ENCODE data around the gene BUB1B.

DNA sequence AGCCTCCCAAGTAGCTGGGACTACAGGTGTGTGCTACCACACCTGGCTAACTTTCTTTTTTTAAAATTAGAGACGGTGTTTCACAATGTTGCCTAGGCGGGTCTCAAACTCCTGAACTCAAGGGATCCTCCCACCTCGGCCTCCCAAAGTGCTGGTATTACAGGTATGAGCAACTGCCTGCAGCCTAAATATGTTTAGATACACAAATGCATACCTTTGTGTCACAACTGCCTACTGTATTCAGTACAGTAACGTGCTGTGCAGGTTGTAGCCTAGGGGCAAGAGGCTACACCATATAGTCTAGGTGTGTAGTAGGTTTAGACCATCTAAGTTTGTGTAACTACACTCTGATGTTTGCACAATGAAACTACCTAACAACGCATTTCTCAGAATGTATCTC is 68.4 kb downstream of the BUB1B start:
- TF ChIP-seq, protein P1, sequence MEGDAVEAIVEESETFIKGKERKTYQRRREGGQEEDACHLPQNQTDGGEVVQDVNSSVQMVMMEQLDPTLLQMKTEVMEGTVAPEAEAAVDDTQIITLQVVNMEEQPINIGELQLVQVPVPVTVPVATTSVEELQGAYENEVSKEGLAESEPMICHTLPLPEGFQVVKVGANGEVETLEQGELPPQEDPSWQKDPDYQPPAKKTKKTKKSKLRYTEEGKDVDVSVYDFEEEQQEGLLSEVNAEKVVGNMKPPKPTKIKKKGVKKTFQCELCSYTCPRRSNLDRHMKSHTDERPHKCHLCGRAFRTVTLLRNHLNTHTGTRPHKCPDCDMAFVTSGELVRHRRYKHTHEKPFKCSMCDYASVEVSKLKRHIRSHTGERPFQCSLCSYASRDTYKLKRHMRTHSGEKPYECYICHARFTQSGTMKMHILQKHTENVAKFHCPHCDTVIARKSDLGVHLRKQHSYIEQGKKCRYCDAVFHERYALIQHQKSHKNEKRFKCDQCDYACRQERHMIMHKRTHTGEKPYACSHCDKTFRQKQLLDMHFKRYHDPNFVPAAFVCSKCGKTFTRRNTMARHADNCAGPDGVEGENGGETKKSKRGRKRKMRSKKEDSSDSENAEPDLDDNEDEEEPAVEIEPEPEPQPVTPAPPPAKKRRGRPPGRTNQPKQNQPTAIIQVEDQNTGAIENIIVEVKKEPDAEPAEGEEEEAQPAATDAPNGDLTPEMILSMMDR (IDR thresholded peaks at IDR 0.05; ENCODE audit: low read depth, low read length) = no peak
- TF ChIP-seq EZH2phosphoT487 (IDR thresholded peaks at IDR 0.05; ENCODE audit: low read depth) = no peak
